Measurements from ENCODE around the gene CFAP20.
"Not testable (repeated sequence)": the region's sequence is repeated elsewhere in the genome, so short reads cannot be mapped to it uniquely, and the experiment has no call there.

Gene CFAP20

DNA sequence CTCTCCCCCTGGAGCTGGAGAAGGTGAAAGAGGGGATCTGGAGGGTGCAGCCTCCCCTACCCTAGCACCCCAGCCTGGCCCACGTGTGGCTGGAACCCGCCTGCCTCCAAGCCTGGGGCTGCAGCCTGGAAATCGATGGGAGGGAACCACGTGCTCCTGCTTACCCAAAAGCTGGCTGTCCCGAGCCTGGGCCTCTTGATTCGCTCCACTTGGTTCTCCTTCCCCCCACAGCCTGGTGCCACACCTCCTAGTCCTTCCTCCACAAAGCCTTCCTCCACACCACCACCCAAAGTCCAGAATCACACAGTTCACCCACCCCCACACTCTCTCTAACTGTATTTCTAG, 29.3 kb downstream of the CFAP20 start:
- H2AFZ ChIP-seq (ENCODE audit: low read depth, low read length) = no peak overlapping the region
- no peaks in the 10 kb centered on the region for H3K36me3 ChIP-seq (ENCODE audit: insufficient read depth, low read length)
- H3K4me3 ChIP-seq (ENCODE audit: low read length) = no peak overlapping the region
- no peaks in the 10 kb centered on the region for H3K9me3 ChIP-seq (ENCODE audit: low read length)
- H3K27me3 ChIP-seq (ENCODE audit: insufficient read depth, low read length) = no peaks in the 10 kb centered on the region
- H3K4me1 ChIP-seq (ENCODE audit: insufficient read depth, low read length) = peaks cover 30% of the 10 kb centered on the region

DNA sequence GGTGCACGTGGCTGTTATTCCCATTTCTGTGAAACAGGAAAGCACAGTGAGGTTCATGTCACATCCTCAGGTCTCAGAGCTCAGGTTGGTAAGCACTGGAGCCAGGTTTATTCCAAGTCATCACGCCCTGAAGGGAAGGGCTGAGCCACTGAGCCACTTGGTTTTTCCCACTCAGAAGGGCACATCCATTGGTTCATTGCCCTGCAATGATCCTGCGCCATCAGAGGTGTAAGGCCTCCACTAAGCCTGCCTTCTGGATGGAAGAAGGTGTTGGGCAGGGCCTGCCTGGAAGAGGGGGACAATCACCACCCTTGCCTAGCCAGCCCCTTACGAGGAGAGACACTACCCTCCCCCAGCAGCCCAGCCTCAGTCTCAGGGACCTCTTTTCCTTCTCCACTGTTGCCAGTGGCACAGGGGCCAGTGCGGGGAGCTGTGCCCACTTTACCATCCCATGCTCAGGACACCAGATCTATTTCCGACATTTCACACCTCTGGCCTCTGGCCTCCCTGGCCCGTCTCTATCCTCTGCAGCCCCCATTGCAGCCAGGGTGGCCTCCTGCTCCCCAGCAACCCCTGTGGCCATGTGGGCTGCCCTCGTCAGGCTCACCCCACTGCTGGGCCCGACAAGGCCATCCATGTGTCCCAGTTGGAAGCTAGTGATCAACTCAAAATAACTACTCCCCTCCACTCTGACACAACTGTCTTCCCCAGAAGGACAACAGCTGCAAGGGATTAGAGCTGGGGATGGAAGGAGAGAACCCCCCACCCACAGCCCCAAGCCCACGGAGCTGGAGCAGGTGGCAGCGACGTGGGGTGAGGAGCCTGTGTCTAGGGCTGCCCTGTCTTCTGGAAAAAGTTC, 29.9 kb downstream of the CFAP20 start:
- Histone ChIP-seq H3K9me3 (ENCODE audit: low read length) (no peaks in the 10 kb centered on the region), H3K4me1 (ENCODE audit: insufficient read depth, low read length) (peaks cover 30% of the 10 kb centered on the region), H3K27me3 (ENCODE audit: insufficient read depth, low read length) (no peaks in the 10 kb centered on the region), H3K4me3 (ENCODE audit: low read length) (no peak overlapping the region), H2AFZ (ENCODE audit: low read depth, low read length) (no peak overlapping the region), H3K36me3 (ENCODE audit: insufficient read depth, low read length) (no peaks in the 10 kb centered on the region)

DNA sequence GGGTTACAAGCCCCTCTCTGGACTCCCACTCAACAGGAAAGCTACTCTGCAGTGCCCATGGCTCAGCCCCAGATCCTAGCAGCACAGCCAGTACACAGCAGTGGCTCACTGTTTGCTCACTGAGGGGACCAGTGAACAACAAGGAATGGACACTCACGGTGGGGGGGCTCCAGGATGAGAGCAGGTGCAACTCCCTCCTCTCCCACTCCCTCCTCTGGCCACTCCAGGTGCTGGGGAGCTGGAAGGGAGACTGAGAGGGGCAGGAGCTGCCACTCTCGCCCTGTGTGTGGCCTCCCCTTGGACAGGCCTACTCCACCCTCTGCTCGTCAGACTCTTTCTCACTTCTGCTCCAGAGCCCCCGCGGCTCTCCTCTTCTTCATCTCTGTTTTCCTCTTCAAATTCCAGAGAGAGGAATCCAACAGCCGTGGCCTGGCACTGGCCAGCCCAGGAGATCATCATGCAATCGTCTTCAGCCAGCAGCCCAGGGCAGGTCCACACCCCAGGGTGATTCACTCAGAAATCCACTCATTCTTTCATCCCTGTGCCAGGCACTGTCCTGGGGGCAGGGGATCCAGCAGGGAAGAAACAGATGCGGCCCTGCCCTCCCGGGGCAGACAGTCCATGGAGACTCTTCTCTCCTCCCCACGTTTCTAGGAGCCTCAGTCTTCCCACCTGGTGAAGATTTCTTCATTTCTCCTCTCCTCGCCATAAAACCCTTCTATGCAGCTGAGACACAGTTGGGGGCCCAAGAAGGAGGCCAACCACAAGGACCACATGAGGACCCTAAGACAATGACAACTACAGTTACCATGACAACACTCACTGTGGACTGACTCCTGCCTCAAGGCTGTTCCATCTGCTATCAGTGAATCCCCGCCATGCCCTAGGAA, 30.7 kb downstream of the CFAP20 start:
- Histone ChIP-seq H3K4me3 (ENCODE audit: low read length) (no peak overlapping the region), H3K36me3 (ENCODE audit: insufficient read depth, low read length) (no peaks in the 10 kb centered on the region), H3K27me3 (ENCODE audit: insufficient read depth, low read length) (no peaks in the 10 kb centered on the region), H2AFZ (ENCODE audit: low read depth, low read length) (no peak overlapping the region), H3K9me3 (ENCODE audit: low read length) (no peaks in the 10 kb centered on the region), H3K4me1 (ENCODE audit: insufficient read depth, low read length) (peaks cover 28% of the 10 kb centered on the region)

DNA sequence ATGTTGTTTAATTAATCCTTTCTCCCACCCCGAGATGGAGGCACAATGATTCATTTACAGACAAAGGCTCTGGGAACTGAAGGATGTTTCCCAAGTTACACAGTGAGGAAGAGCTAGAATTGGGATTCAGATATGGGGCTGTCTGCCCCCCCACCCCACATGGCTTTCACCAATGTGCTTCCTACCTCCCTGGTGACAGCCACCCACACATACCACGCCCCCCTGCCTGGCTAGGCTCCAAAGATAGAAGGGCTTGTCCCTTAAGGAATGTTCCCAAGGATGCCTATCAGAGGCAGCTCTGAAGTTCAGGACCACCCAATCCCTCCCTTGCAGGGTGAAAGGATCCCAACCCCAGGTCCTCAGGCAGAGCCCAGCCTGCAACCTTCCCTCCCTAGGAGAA, 32.9 kb downstream of the CFAP20 start:
- Histone ChIP-seq H2AFZ (ENCODE audit: low read depth, low read length) (no peak overlapping the region), H3K4me1 (ENCODE audit: insufficient read depth, low read length) (peaks cover 19% of the 10 kb centered on the region), H3K4me3 (ENCODE audit: low read length) (no peak overlapping the region), H3K36me3 (ENCODE audit: insufficient read depth, low read length) (no peaks in the 10 kb centered on the region), H3K27me3 (ENCODE audit: insufficient read depth, low read length) (no peaks in the 10 kb centered on the region), H3K9me3 (ENCODE audit: low read length) (no peaks in the 10 kb centered on the region)

DNA sequence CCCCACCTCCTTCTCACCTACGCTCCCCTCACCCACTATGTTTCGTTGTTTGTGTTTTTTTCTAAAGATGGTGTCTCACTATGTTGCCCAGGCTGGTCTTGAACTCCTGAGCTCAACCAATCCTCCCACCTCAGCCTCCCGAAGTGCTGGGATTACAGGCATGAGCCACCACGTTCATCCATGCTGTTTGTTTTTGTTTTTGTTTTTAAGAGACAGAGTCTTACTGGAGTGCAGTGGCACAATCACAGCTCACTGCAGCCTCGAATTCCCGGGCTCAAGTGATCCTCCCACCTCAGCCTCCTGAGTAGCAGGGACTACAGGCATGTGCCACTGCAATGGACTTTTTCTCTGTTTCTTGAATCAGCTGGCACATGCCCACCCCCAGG, 33.6 kb downstream of the CFAP20 start:
- not testable (repeated sequence) for H3K27me3 ChIP-seq (ENCODE audit: insufficient read depth, low read length); H2AFZ ChIP-seq (ENCODE audit: low read depth, low read length); H3K9me3 ChIP-seq (ENCODE audit: low read length); H3K4me3 ChIP-seq (ENCODE audit: low read length); H3K36me3 ChIP-seq (ENCODE audit: insufficient read depth, low read length)
- H3K4me1 ChIP-seq (ENCODE audit: insufficient read depth, low read length) = peaks cover 19% of the 10 kb centered on the region

DNA sequence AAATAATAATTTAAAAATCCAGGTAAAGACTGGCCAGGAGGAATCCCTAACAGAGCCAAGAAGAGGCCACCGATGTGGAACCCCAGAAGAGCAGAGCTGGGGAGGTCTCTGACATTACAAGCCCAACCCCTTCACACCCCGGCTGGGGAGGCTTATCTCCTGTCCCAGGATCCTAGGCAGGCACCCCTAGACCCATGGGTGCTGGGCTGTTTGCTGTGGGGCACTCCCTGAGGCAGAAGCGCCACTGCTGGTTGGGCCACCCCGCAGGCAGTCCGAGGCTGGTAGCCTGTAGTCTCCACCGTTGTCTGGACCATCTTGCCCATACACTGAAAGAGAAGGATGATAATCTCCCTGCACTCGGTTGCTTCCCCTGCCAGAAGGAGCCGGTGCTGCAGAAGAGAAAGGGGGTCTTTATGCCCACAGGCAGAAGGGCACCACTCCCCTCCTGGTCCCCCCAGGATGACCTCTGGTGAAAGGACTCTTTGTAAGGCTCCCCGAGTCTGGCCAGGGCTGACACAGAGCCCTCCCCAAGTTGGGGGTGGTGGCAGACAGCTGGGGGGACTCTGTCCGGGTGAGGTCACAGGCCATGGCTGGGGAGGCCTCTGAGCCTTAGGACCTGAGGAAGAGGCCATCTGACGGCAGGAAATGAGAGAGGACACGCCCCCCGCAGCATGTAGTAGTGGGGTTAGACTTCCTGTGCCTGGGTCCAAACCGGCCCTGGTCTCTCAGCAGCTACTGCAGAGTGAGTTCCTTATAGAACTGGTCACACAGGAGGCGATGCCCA, 34.2 kb downstream of the CFAP20 start:
- no peak overlapping the region for H2AFZ ChIP-seq (ENCODE audit: low read depth, low read length)
- no peaks in the 10 kb centered on the region for H3K27me3 ChIP-seq (ENCODE audit: insufficient read depth, low read length)
- peaks cover 19% of the 10 kb centered on the region for H3K4me1 ChIP-seq (ENCODE audit: insufficient read depth, low read length)
- no peak overlapping the region for H3K4me3 ChIP-seq (ENCODE audit: low read length)
- no peaks in the 10 kb centered on the region for H3K36me3 ChIP-seq (ENCODE audit: insufficient read depth, low read length)
- no peaks in the 10 kb centered on the region for H3K9me3 ChIP-seq (ENCODE audit: low read length)

DNA sequence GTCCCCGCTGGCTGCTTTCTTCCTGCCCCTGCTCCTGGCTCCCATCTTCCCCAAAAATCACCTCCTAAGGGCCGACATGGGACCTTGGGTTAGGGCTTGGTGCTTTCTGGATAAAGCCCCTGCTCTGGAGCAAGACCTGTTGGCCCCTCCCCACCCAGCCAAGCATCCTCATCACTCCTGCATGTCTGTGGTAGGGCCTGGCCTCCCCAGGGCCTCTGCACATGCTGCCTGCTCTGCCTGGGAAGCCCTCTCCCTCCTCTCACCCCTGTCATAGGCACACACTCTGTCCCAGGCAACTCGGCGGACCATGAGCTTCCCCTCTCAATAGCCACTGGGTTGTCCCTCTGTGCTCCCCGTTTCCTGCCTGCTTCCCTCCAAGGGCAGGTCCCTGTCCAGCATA, 35.2 kb downstream of the CFAP20 start:
- Histone ChIP-seq H3K9me3 (ENCODE audit: low read length) (no peaks in the 10 kb centered on the region), H2AFZ (ENCODE audit: low read depth, low read length) (no peak overlapping the region), H3K4me1 (ENCODE audit: insufficient read depth, low read length) (peaks cover 17% of the 10 kb centered on the region), H3K27me3 (ENCODE audit: insufficient read depth, low read length) (no peaks in the 10 kb centered on the region), H3K4me3 (ENCODE audit: low read length) (no peak overlapping the region), H3K36me3 (ENCODE audit: insufficient read depth, low read length) (no peaks in the 10 kb centered on the region)

DNA sequence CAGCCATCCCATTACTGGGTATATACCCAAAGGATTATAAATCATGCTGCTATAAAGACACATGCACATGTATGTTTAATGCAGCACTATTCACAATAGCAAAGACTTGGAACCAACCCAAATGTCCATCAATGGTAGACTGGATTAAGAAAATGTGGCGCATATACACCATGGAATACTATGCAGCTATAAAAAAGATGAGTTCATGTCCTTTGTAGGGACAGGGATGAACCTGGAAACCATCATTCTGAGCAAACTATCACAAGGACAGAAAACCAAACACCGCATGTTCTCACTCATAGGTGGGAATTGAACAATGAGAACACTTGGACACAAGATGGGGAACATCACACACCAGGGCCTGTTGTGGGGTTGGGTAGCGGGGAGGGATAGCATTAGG, 38.8 kb downstream of the CFAP20 start:
- H3K9me3 ChIP-seq (ENCODE audit: low read length); H3K4me1 ChIP-seq (ENCODE audit: insufficient read depth, low read length); H3K4me3 ChIP-seq (ENCODE audit: low read length); H3K36me3 ChIP-seq (ENCODE audit: insufficient read depth, low read length); H2AFZ ChIP-seq (ENCODE audit: low read depth, low read length); H3K27me3 ChIP-seq (ENCODE audit: insufficient read depth, low read length): not testable (repeated sequence)

DNA sequence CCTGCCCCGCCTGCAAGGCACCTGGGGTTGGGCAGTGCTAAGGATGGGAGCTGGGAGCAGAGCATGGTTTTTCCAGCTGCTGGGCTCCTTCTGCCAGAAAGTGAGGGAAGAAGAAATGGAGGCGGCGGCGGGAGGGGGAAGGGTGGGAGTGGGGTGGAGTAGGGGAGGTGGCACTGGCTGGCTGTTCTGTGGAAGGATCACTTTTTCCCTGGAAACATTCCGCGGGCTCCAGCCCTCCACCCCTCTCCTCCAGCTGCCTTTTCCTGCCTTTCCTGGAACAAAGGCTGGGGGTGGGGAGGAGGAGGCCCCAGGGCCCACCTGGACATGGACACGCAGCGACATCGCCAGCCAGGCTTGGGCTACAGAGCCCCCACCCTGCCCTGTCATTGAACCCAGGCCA, 41.1 kb downstream of the CFAP20 start:
- Histone ChIP-seq H3K36me3 (ENCODE audit: insufficient read depth, low read length) (no peaks in the 10 kb centered on the region), H3K9me3 (ENCODE audit: low read length) (no peaks in the 10 kb centered on the region), H2AFZ (ENCODE audit: low read depth, low read length) (no peak overlapping the region), H3K4me1 (ENCODE audit: insufficient read depth, low read length) (peaks cover 2% of the 10 kb centered on the region), H3K27me3 (ENCODE audit: insufficient read depth, low read length) (no peaks in the 10 kb centered on the region), H3K4me3 (ENCODE audit: low read length) (no peak overlapping the region)

DNA sequence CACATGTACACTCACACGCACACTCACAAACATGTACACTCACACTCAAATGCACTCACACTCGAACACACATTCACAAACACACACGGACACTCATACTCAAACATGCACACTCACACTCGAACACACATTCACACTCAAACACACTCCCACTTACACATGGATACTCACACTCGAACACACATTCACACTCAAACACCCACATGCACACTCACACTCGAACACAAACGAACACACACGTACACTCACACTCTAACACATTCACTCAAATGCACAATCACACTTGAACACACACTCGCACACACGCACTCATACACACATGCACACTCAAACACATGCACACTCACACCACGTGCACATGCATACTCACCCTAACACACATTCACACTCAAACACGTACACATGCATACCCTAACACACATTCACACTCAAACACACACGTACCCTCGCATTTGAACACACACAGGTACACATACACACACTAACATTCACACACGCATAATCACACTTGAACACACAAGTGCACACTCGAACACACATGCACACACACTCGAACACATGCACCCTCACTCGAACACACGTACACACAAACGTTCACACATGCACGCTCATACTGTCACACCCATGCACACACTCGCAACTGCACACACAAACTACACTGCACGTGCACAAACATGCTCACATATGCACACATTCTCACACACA, 41.8 kb downstream of the CFAP20 start:
- Histone ChIP-seq H3K27me3 (ENCODE audit: insufficient read depth, low read length) (no peaks in the 10 kb centered on the region), H3K9me3 (ENCODE audit: low read length) (no peaks in the 10 kb centered on the region), H3K36me3 (ENCODE audit: insufficient read depth, low read length) (no peaks in the 10 kb centered on the region), H3K4me3 (ENCODE audit: low read length) (no peak overlapping the region), H2AFZ (ENCODE audit: low read depth, low read length) (no peak overlapping the region), H3K4me1 (ENCODE audit: insufficient read depth, low read length) (peaks cover 2% of the 10 kb centered on the region)

DNA sequence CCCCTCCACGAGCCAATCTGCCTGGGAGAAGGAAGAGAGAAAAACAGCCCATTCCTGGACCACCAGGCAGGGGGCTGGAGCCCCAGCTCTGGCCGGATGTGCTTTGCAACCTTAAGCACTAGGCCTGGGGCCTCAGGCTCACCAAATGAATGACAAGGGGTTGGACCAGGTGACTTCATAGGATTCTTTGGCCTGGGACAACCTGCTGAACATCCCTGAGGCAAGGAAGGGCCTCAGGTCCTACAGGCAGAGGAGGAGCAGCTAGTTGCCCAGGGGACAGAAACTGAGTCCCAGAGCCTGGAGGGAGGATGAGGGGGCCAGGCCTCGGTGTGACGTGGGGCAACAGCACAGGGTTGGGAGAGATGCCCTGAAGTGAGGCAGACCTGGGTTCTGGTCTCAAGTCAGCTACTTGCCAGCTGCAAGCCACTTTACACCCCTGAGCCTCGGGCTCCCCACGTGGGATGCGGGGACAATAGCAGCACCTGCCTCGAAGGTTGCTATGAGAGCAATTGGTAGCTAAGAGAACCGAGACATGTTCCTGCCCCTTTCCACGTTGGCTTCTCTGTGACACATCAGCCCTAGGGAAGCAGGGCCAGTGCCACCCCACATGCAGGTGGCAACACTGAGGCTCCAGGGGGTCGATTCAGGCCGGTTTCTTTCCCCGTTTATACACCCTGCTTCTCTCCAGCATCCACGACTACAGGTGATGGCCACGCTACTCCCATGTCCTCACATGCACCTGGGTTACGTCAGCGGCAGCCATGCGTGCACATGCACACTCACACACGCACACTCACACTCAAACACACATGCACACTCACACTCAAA, 42.6 kb downstream of the CFAP20 start:
- no peak overlapping the region for H2AFZ ChIP-seq (ENCODE audit: low read depth, low read length)
- peaks cover 2% of the 10 kb centered on the region for H3K4me1 ChIP-seq (ENCODE audit: insufficient read depth, low read length)
- H3K27me3 ChIP-seq (ENCODE audit: insufficient read depth, low read length) = no peaks in the 10 kb centered on the region
- H3K36me3 ChIP-seq (ENCODE audit: insufficient read depth, low read length) = no peaks in the 10 kb centered on the region
- H3K4me3 ChIP-seq (ENCODE audit: low read length) = no peak overlapping the region
- no peaks in the 10 kb centered on the region for H3K9me3 ChIP-seq (ENCODE audit: low read length)
